Right lobe of liver (tissue), 4 donors: Measurements from ENCODE around the gene HPN.

Source experiments
- CTCF ChIP-seq, 4 donors: fragments of 200-600 bp in 3 of 4; fragments of 450-650 bp in 1 of 4; IDR thresholded peaks; one replicate each; pipeline versions ENCODE4 v1.5.1 to v1.8.0; 2016 to 2022; ENCODE audit warnings: antibody characterized with exemption in 4 of 4, mild to moderate bottlenecking in 2 of 4
- POLR2A ChIP-seq: fragments of 450-650 bp; IDR thresholded peaks from one replicate; pipeline ENCODE4 v1.6.1; 2017; ENCODE audit warnings: antibody characterized with exemption, mild to moderate bottlenecking
- donor health status: DM: no; HTN: no; CAD: no.
- donor health status: DM: no; HTN: no; CAD: no.
- donor health status: DM: no; HTN: yes; CAD: no.

- TF ChIP-seq CTCF (IDR thresholded peaks at IDR 0.05) (no peak), POLR2A (no peak)
These were observed 7.5 kb upstream of the HPN start for GRCh38 chr19:35034005-35034502.
